HepG2 (cell line): ENCODE results near the gene GFER. TPM values are rescaled to one million over a fixed set of nuclear protein-coding genes. Genes with fewer than 3 reads are reported as not detected.

Experiments used
- CCDC6 ChIP-seq: sonication (generic); formaldehyde crosslinking; IDR thresholded peaks from 2 replicates; pipeline ENCODE4 v1.8.1; 2022; ENCODE audit warnings: mild to moderate bottlenecking, missing genetic modification reagents, moderate library complexity
- ELF1 ChIP-seq: sonication (generic); formaldehyde crosslinking; IDR thresholded peaks from 2 replicates; pipeline ENCODE4 v1.4.0; 2020; ENCODE audit warnings: missing genetic modification reagents
- MEIS2 ChIP-seq: sonication (generic); formaldehyde crosslinking; IDR thresholded peaks from 2 replicates; pipeline ENCODE4 v1.9.0; 2021; ENCODE audit warnings: mild to moderate bottlenecking, missing genetic modification reagents
- NCOA2 ChIP-seq: sonication (generic); formaldehyde crosslinking; IDR thresholded peaks from 2 replicates; pipeline ENCODE4 v1.8.0; 2022; ENCODE audit warnings: inconsistent platforms
- NFIB ChIP-seq: sonication (generic); formaldehyde crosslinking; IDR thresholded peaks from 2 replicates; pipeline ENCODE4 v1.9.0; 2021; ENCODE audit warnings: missing genetic modification reagents, mild to moderate bottlenecking, borderline replicate concordance
- PRMT3 ChIP-seq: sonication (generic); formaldehyde crosslinking; IDR thresholded peaks from 2 replicates; pipeline ENCODE4 v1.8.1; 2022; ENCODE audit warnings: low read depth, mild to moderate bottlenecking, moderate library complexity, missing genetic modification reagents, borderline replicate concordance
- SIX1 ChIP-seq: sonication (generic); formaldehyde crosslinking; IDR thresholded peaks from 2 replicates; pipeline ENCODE4 v1.4.0; 2020; ENCODE audit warnings: missing genetic modification reagents, borderline replicate concordance
- ZBTB8A ChIP-seq: sonication (generic); formaldehyde crosslinking; IDR thresholded peaks from 2 replicates; pipeline ENCODE4 v1.4.0; 2020; ENCODE audit warnings: mild to moderate bottlenecking, low read depth, missing genetic modification reagents, borderline replicate concordance
- ZNF317 ChIP-seq: sonication (generic); formaldehyde crosslinking; IDR thresholded peaks from 2 replicates; pipeline ENCODE4 v1.5.0; 2020; ENCODE audit warnings: mild to moderate bottlenecking, missing genetic modification reagents
- ZNF816 ChIP-seq: sonication (generic); formaldehyde crosslinking; IDR thresholded peaks from 2 replicates; pipeline ENCODE4 v1.8.0; 2022; ENCODE audit warnings: missing genetic modification reagents, mild to moderate bottlenecking, borderline replicate concordance
- polyA plus RNA-seq, 8 experiments: library from polyadenylated mRNA; depleted of rRNA in 3 of 8; stranded (reverse) in 7 of 8; unstranded in 1 of 8; fragments of >200 nt; fragmentation: Illumina TruSeq in 4 of 8; extraction: Trizol in 4 of 8; gene quantifications; 2 replicates each; pipeline versions ENCODE4 v1.2.1 to v1.2.3, GENCODE V29; 2011 to 2016; ENCODE audit warnings: low read depth in 4 of 8, missing spikeins in 1 of 8, mixed read lengths in 1 of 8; ENCODE audit not compliant: insufficient read depth in 1 of 8
- total RNA-seq, 5 experiments: library from RNA; depleted of rRNA; stranded (reverse); fragments of >200 nt; fragmentation: Illumina TruSeq; extraction: Trizol; gene quantifications; 2 replicates each; pipeline ENCODE4 v1.2.3, GENCODE V29; 2016; ENCODE audit warnings: low read depth in 1 of 5
- TF ChIP-seq, protein P1 (sequence below): sonication (generic); formaldehyde crosslinking; IDR thresholded peaks from 2 replicates; pipeline ENCODE4 v1.4.0; 2020; ENCODE audit warnings: missing genetic modification reagents, borderline replicate concordance
- TF ChIP-seq, protein P2 (sequence below): IDR thresholded peaks from 2 replicates; pipeline ENCODE4 v1.6.1; 2012; ENCODE audit warnings: low read length, improper control_type of control experiment
- TF ChIP-seq, protein P3 (sequence below): sonication (generic); formaldehyde crosslinking; IDR thresholded peaks from 2 replicates; pipeline ENCODE4 v1.4.0; 2020; ENCODE audit warnings: mild to moderate bottlenecking, missing genetic modification reagents

GFER gene
- total and polyA plus RNA-seq, 2 of the 13 experiments (the other 11 are each of a cell fraction or from before 2014, with no cell fraction given), result 28.6 to 71.7 TPM

DNA sequence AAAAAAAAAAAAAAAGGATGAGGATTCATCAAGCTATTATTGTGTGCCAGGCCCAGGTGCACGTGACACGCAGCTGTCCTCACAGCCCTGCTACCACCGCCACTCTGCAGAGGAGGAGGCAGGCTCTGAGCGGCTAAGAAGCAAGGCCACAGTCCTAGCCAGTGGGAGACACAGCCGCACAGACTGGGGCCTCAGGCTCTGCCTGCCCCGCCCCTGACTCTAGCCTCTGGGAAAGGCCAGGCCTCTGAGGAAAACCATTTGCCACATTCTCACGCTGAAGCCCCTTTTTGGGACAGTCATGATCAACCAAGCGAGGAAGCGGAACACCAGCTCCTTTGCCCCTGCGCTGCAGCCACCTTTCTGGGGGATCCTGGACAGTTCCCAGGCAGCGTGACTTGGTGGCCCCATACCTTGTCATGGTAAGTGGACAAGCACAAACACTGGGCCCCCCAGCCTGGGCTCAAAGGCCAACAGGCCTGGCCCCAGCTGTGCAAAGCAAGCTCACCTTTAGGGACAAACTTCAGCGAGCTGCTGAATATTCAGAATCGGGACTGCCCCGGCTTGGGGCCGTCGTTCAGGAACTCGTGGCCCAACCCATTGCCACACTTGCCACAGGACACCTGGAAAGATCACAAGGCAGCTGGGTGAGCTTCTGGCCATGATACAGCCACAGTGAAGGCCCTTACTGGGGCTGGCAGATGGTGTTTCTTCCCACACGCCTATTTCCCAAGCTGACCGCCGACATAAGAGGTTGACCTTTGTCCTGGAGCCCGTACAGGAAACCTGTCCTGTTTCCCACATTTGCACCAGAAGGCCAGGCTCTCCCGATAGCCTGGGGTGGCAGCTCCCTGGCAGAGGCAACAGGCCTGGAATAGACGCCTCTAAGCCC lies 43.5 kb upstream of the GFER start (continued):
- TF ChIP-seq, protein P1, sequence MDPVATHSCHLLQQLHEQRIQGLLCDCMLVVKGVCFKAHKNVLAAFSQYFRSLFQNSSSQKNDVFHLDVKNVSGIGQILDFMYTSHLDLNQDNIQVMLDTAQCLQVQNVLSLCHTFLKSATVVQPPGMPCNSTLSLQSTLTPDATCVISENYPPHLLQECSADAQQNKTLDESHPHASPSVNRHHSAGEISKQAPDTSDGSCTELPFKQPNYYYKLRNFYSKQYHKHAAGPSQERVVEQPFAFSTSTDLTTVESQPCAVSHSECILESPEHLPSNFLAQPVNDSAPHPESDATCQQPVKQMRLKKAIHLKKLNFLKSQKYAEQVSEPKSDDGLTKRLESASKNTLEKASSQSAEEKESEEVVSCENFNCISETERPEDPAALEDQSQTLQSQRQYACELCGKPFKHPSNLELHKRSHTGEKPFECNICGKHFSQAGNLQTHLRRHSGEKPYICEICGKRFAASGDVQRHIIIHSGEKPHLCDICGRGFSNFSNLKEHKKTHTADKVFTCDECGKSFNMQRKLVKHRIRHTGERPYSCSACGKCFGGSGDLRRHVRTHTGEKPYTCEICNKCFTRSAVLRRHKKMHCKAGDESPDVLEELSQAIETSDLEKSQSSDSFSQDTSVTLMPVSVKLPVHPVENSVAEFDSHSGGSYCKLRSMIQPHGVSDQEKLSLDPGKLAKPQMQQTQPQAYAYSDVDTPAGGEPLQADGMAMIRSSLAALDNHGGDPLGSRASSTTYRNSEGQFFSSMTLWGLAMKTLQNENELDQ (CRISPR knock-in tag), result no peak
- TF ChIP-seq ZBTB8A (CRISPR knock-in tag) (no peak), CCDC6 (CRISPR knock-in tag) (peak; percentile 80; the same call in 1 of the 2 replicates), SIX1 (CRISPR knock-in tag) (peak; percentile 38; the same call in 1 of the 2 replicates), ZNF816 (CRISPR knock-in tag) (no peak), NCOA2 (CRISPR knock-in tag) (peak; percentile 78), ZNF317 (peak; percentile 86), NFIB (CRISPR knock-in tag) (no peak), ELF1 (CRISPR knock-in tag) (no peak; the same call in 1 of the 2 replicates), PRMT3 (peak; percentile 54; the same call in 1 of the 2 replicates), MEIS2 (CRISPR knock-in tag) (peak; percentile 61; the same call in 1 of the 2 replicates)
- TF ChIP-seq, protein P2, sequence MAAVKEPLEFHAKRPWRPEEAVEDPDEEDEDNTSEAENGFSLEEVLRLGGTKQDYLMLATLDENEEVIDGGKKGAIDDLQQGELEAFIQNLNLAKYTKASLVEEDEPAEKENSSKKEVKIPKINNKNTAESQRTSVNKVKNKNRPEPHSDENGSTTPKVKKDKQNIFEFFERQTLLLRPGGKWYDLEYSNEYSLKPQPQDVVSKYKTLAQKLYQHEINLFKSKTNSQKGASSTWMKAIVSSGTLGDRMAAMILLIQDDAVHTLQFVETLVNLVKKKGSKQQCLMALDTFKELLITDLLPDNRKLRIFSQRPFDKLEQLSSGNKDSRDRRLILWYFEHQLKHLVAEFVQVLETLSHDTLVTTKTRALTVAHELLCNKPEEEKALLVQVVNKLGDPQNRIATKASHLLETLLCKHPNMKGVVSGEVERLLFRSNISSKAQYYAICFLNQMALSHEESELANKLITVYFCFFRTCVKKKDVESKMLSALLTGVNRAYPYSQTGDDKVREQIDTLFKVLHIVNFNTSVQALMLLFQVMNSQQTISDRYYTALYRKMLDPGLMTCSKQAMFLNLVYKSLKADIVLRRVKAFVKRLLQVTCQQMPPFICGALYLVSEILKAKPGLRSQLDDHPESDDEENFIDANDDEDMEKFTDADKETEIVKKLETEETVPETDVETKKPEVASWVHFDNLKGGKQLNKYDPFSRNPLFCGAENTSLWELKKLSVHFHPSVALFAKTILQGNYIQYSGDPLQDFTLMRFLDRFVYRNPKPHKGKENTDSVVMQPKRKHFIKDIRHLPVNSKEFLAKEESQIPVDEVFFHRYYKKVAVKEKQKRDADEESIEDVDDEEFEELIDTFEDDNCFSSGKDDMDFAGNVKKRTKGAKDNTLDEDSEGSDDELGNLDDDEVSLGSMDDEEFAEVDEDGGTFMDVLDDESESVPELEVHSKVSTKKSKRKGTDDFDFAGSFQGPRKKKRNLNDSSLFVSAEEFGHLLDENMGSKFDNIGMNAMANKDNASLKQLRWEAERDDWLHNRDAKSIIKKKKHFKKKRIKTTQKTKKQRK, result no peak
- TF ChIP-seq, protein P3, sequence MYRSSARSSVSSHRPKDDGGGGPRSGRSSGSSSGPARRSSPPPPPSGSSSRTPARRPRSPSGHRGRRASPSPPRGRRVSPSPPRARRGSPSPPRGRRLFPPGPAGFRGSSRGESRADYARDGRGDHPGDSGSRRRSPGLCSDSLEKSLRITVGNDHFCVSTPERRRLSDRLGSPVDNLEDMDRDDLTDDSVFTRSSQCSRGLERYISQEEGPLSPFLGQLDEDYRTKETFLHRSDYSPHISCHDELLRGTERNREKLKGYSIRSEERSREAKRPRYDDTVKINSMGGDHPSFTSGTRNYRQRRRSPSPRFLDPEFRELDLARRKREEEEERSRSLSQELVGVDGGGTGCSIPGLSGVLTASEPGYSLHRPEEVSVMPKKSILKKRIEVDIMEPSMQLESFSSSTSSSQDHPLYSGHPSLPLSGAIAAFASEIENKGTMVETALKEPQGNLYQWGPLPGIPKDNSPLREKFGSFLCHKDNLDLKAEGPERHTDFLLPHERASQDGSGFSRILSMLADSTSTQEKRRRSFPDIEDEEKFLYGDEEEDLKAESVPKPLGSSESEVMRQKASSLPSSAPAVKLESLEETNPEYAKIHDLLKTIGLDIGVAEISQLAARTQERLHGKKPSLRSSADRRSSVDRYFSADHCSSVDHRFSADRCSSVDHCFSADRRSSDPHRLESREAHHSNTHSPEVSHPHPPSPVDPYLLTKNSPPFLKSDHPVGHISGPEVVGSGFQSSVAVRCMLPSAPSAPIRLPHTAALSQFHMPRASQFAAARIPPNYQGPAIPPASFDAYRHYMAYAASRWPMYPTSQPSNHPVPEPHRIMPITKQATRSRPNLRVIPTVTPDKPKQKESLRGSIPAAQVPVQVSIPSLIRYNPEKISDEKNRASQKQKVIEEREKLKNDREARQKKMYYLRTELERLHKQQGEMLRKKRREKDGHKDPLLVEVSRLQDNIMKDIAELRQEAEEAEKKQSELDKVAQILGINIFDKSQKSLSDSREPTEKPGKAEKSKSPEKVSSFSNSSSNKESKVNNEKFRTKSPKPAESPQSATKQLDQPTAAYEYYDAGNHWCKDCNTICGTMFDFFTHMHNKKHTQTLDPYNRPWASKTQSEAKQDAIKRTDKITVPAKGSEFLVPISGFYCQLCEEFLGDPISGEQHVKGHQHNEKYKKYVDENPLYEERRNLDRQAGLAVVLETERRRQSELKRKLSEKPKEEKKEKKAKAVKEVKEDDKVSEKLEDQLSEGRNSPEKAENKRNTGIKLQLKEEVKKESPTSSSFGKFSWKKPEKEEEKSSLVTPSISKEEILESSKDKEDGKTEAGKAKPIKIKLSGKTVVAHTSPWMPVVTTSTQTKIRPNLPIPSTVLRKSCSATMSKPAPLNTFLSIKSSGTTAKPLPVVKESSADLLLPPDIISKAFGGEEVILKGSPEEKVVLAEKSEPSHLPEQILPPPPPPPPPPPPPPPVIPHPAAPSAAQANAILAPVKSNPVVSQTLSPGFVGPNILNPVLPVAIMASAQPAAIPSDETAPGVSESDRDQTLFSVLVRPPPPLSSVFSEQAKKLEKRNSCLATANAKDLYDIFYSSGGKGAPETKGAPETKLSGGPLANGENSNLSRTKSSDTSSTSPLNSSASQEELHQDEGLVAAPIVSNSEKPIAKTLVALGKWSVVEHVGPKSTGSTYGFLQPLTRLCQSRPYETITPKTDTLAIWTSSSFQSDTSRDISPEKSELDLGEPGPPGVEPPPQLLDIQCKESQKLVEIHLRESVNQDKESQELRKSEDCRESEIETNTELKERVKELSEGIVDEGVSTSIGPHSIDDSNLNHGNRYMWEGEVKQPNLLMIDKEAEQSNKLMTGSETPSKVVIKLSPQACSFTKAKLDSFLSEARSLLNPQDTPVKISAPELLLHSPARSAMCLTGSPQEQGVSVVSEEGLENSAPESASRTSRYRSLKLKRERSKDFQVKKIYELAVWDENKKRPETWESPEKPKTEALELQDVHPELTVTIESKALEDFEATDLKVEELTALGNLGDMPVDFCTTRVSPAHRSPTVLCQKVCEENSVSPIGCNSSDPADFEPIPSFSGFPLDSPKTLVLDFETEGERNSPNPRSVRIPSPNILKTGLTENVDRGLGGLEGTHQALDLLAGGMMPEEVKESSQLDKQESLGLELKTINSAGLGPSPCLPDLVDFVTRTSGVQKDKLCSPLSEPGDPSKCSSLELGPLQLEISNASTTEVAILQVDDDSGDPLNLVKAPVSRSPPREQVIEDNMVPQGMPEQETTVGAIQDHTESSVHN (CRISPR knock-in tag), result no peak
